HG02798 (cell line): ENCODE data around the gene MAST1.
"Not testable (repeated sequence)": the region's sequence is repeated elsewhere in the genome, so short reads cannot be mapped to it uniquely, and the experiment has no call there.

Experiments used
- ATAC-seq: cut with Tn5 transposase; IDR thresholded peaks from one replicate; pipeline ENCODE4 v1.9.1; 2021; ENCODE audit warnings: mild to moderate bottlenecking; ENCODE audit not compliant: unreplicated experiment, poor library complexity

MAST1 gene

DNA sequence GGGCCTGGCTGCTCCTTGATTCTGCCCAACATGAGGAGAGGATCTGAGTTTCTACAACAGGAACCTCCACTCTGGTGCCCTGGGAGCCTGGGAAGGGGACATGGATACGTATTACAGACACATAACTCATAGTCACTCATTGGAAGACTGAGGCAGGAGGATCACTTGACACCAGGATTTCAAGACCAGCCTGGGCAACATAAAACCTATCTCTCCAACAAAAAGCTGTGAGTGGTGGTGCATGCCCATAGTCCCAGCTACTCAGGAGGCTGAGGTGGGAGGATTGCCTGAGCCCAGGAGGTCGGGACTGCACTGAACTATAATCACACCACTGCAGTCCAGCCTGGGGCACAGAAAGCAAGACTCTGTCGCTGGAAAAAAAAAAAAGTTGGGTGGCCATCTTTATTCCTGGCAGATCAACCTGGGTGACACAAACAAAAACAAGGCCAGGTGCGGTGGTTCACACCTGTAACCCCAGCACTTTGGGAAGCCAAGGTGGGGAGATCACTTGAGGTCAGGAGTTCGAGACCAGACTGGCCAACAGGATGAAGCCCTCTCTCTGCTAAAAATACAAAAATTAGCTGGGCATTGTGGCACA, 49.8 kb downstream of the MAST1 start:
- ATAC-seq = no peak

DNA sequence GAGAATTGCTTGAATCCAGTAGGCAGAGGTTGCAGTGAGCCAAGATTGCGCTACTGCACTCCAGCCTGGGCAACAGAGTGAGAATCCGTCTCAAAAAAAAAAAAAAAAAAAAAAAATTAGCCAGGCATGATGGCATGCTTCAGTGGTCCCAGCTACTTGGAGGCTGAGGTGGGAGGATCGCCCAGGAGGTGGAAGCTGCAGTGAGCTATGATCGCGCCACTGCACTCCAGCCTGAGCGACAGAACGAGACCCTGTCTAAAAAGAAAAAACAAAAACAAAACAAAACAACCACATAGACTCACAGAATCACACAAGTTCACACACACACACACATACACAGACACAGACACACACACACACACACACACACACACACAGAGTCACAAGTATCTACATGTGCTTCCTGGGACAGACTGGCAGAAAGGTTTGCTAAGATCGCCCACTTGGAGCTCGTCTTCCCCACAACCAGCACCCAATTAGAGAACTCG, 52.0 kb downstream of the MAST1 start:
- ATAC-seq = not testable (repeated sequence)

DNA sequence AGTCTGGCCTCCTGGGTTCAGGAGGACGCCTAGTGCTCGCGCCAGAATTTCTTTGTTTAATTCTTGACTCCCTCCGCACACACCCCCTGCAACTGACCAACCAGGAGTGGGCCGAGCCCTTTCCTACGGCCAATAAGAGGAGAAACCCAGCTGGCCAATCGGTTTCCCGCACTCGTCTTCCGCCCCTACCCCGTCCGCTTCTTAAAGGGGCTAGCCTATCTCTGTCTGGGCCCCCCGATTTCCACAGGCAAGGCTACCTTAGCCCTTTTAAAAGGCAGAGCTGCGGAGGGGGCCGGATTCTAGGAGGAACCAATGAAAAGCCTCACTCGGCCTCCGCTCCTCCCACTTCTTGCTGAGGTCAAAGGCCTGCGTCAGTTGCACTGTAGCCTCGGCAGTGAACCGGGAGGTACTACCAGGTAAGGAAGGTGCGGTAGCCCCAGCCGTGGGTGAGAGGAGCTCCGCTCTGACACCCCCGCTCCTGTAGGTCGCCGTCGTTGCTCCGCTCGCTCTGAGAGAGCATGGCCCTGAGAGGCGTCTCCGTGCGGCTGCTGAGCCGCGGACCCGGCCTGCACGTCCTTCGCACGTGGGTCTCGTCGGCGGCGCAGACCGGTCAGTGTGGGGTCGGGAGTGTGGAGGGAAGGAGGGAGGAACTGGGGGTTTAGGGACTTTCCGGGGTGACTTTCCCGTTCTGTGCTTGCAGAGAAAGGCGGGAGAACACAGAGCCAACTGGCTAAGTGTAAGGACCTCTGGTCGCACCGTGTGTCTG, 52.7 kb downstream of the MAST1 start, which contains the start of gene GCDH:
GCDH (plus strand) TSS at position 374 of the 766 bp plus-strand sequence; CDS start at position 519, 145 bp downstream.
- peak; percentile 92 for ATAC-seq

DNA sequence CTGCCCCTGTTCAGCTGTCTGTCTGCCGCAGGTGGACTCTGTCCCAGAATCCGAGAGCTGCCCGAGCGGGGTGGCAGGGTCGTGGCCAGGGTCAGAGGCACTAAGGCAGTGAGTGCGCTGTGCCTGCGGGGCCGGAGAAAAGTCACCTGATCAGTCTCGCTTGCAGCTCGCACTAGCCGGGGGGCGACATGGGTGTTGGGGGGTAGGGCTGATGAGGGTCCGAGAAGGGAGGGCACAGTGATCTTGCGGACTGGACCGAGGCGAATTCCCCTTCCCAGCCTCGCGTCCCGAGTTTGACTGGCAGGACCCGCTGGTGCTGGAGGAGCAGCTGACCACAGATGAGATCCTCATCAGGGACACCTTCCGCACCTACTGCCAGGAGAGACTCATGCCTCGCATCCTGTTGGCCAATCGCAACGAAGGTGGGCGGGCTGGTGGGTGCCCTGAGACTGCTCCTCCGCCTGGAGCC, 53.3 kb downstream of the MAST1 start:
- no peak for ATAC-seq

DNA sequence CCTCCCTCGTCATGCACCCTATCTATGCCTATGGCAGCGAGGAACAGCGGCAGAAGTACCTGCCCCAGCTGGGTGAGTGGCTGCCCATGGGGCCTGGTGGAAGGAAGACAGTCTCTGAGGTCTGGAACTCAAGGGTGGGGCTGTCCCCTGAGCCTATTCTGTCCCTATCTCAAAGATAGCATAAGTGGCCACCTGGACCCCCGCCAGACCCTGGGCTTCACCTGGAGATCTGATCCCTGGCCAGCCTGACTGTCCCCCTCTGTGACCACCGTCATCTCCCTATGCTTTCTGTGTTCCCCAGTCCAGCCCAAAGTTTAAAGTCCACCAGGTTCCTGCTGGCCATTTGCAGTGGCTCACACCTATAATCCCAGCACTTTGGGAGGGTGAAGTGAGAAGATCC, 55.3 kb downstream of the MAST1 start:
- ATAC-seq = no peak

DNA sequence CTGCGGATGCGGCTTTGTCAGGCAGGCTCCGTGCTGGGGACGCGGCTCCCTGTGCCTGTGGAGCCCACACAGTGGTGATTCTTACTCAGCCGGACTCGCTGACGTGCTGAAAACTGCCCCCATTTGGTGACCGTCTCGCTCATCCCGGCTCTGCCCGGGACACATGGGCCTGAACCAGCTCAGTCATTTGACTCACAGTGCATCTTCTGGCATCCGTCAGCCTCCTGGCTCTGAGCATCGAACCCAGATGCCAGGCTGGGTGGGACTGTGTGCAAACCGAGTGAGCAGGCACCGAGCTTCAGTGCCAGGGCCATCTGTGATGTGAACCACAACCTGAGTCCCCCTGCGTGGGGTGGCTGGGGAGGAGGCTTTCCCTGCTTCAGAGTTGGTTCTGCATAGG, 58.1 kb downstream of the MAST1 start:
- ATAC-seq = no peak

DNA sequence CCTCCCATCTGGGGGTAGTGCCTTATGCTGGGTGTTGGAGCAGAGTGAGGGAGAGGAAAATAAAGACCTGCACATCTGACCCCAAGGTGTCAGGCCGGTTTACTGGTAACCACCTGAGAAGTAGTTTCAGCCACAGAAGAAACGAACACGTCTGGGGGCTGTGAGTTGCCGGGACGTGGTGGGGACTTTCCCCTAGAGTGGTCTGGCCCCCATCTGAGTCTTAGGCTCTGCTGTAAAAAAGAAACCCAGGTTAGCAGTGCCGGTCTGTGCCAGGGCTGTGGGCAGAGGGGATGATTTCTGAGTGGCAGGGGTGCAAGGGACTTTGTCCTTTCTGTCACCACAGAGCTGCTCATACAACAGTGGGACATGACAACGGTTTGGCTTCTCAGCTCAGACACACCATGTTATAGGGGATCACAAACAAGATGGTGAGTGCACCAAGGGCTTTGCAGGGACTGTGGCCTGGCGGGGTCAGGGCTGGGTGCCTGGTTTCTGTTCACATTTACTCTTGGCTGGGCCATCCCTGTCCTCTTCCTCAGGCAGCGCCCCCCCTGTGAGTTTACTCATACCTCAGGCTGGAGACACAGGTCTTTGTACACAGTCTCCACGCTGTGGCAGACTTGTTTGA, 61.7 kb downstream of the MAST1 start:
- ATAC-seq = peak; percentile 86

DNA sequence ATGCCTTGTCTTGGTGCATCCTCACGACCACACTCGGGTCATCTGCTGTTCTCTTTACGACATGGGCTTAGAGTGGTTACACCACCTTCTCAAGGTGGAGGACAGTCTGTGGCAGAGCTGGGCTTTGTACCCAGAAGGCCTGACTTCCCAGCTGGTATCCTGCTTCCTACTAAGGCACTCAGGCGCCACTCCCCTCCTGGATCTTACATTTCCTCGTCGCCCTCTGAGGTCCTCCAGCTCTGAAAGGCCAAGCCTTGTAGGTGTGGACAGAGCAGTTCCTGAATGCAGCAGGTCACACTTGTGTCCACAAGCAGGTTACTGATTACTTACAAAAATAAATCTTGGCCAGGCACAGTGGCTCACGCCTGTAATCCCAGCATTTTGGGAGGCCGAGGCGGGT, 68.9 kb downstream of the MAST1 start:
- no peak for ATAC-seq

DNA sequence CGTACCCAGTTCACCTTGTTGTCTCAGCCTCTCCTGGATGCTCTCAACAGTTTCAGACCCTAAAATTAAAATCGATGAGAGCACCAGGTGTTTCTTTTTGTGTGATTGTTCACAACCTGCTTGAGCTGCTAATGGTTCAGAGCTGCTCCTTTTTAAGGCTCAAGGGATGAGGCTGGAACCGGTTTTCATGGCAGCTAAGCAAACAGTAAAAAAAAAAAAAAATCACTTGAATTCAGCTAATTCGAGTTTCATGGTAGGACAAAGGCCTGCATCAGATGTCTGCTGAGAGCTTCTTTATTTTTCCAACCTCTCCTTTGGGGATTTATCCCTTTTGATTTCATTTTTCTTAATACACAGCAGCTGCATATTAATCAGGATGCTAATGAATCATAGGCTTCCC, 74.3 kb downstream of the MAST1 start:
- no peak for ATAC-seq

DNA sequence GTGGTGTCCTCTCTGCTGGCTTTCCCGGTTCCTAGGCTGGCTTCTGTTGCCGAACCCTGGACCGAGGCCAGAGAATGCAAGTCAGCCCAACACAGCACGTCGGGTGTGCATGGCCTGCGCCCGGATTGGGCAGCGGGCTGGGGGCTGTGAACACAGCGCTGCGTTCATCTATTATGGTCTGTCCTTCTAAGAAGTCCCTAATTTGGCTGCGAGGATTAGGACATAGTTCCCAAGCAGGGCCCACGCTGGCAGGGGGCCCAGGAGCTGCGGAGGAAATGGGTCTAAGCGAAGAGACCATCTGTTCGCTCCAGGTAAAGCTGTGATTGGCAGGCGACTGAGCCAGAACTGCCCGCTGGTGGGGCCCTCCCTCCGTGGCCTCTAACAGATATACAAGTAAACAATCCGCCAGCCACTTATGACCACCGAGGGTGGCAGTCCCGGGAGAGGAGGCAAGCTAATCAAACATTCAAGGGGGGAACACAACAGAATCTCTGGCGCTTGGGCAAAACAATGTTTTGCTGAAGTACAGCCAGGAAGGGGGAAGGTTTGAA, 74.8 kb downstream of the MAST1 start:
- ATAC-seq = no peak

DNA sequence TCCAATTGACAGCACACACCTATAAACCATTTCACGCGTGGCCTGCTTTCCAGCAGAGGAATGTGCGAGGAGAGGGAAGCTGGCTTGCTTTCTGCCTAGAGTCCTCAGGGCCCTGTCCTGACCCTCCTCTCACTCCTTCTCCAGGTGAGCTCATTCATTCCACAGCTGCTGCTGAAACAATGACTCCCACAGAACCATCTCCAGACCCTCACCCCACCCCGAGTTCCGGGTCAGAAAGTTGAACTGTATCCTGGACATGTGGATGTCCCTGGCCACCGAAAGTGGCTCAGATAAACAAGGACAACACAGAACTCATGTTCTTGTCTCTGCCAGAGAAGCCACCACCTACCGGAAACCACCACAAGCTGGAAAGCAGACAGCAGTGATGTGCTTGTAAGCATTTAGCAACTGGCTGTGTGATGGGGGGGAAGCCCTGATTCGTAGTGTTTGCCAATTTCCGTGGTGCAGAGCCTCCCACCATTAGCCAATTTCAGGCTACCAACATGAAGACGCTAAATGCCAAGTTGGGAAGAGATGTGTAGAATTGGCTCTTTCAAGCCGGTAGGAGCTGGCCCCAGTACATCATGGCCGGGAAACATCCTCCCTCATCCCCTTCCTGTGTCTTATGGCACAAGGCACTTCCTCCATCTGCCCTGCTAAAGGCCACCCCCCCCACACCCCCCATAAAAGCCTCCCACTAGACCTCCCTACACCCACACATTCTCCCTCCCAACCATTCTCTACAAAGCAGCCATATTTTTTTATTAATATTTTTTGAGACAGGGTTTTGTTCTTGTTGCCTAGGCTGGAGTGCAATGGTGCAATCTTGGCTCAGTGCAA, 75.8 kb downstream of the MAST1 start:
- ATAC-seq = no peak

DNA sequence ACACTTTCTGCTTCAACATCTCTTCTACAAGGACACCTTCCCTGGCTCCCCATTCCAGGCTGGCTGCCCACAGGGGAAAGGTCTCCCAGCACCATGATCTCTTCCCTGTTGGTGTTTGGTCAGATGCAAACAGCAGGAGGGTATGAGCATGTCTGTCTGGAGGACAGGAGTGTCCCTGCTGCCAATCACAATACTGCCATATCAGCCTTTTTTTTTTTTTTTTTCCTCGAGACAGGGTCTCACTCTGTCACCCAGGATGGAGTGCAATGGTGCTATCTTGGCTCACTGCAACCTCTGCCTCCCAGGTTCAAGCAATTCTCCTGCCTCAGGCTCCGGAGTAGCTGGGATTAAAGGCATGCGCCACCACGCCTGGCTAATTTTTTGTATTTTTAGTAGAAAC, 77.5 kb downstream of the MAST1 start:
- not testable (repeated sequence) for ATAC-seq

DNA sequence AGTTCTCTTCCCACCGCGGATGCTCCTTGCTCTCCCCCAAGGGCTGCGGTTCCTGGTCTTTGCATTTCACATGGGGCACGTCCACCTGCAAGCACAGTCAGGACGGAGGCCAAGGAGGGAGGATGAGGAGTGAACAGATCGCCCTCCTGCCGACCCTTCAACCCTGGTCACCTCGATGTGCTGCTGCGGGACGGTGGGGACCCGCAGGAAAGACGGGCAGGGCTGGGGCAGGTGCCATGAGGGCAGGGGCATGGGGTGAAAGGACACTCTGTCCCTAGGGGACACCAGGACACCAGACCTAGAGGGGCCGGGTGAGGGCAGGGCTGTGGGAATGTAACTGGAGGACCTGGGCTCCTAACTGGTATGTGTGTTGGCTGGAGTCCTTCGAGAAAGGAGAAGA, 79.9 kb downstream of the MAST1 start:
- ATAC-seq = no peak

DNA sequence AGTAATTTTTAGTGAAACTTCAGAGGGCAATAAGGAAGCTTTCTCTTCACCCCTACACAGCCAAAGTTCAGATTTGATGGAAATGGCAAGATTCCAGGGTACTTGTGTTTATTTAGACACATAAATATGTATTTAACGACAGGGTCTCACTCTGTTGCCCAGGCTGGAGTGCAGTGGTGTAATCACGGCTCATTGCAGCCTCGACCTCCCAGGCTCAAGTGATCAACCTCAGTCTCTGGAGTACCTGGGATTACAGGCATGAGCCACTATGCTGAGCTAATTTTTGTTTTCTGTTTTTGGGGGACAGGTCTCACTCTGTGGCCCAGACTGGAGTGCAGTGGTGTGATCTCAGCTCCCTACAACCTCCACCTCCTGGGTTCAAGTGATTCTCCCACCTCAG, 82.7 kb downstream of the MAST1 start:
- ATAC-seq = no peak

DNA sequence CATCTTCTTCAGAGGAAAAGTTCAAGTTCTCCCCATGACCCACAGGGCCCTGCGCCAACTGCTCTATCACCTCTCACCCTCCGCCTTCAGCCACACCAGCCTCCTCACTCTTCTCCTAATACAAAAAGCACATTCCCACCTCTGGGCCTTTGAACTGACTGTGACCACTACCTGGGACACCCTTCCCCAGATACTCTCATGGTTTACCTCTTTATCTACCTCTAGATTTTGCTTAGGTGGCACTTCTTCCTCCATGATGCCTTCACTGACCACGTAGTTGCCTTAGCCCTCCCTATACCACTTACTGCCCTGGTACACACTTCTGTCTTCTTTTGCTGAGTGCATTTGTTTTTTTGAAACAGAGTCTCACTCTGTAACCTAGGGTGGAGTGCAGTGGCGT, 84.6 kb downstream of the MAST1 start:
- ATAC-seq = no peak
